ENCODE results near the gene GREM2. TPM values are rescaled to one million over a fixed set of nuclear protein-coding genes. Genes with fewer than 3 reads are reported as not detected.

Gene GREM2
- total RNA-seq, 4 donors from 2014 or later, result 0.22 to 1.2 (median 0.35) TPM

DNA sequence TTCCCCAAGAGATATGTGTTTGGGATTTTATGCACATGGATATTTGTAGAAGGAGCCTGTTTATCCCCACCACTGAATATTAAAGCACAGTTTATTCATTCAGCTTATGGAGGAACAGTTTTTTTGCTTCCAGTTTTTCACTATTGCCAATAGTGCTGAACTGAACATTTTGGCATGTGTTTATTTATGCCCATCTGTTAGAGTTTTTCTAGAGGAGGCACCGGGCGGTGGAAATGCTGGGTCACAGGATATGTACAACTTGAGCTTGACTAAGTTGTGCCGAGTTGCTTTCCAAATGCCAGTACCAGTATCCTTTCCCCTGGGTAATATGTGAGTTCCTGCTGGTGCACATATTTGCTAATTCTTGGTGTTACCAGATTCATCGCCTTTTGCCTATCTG lies 111.3 kb downstream of the GREM2 start:
- TF ChIP-seq, protein P1, sequence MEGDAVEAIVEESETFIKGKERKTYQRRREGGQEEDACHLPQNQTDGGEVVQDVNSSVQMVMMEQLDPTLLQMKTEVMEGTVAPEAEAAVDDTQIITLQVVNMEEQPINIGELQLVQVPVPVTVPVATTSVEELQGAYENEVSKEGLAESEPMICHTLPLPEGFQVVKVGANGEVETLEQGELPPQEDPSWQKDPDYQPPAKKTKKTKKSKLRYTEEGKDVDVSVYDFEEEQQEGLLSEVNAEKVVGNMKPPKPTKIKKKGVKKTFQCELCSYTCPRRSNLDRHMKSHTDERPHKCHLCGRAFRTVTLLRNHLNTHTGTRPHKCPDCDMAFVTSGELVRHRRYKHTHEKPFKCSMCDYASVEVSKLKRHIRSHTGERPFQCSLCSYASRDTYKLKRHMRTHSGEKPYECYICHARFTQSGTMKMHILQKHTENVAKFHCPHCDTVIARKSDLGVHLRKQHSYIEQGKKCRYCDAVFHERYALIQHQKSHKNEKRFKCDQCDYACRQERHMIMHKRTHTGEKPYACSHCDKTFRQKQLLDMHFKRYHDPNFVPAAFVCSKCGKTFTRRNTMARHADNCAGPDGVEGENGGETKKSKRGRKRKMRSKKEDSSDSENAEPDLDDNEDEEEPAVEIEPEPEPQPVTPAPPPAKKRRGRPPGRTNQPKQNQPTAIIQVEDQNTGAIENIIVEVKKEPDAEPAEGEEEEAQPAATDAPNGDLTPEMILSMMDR (IDR thresholded peaks at IDR 0.05), result no peak
- Histone ChIP-seq H3K9me3 (no peaks in the 10 kb centered on the region), H3K27ac (no peak overlapping the region), H3K4me1 (no peaks in the 10 kb centered on the region), H3K4me3 (replicated peaks in 1 of 3) (no peak overlapping the region), H3K36me3 (no peaks in the 10 kb centered on the region), H3K27me3 (no peaks in the 10 kb centered on the region)
- 87 to 91% methylated on average over 4 of the region's 4 CpGs for WGBS, 2 donors
- DNase-seq, result no peak
- intact Hi-C loops (cut with DNase I), result no loop called here

DNA sequence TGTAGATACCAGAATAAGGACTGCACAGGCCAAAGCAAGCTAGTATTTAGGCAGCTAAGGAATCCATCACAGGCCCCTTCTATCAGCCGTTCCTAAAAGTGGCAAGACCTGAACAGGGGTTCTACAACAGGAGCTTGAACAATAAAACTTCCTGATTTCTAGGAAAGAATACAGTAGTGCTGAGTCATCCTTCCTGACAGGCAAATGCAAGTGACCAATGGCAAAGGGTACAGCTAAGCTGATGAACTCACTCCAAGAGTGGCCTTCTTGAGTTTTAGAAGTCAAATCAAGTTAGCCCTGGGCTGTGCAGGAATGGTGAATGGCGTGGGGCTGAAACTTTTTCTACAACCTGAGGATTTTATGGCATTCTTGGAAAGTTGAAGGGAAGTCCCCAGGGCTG lies 112.9 kb downstream of the GREM2 start:
- intact Hi-C loops (cut with DNase I), result no loop called here
- no peaks in the 10 kb centered on the region for H3K4me1 ChIP-seq
- H3K36me3 ChIP-seq, result no peaks in the 10 kb centered on the region
- 55 to 75% methylated on average over 2 of the region's 2 CpGs for WGBS, 2 donors
- TF ChIP-seq POLR2A (IDR thresholded peaks at IDR 0.05), result no peak
- H3K27me3 ChIP-seq, result no peaks in the 10 kb centered on the region
- no peaks in the 10 kb centered on the region for H3K9me3 ChIP-seq
- DNase-seq, result no peak
- H3K4me3 ChIP-seq (replicated peaks in 1 of 3), result no peak overlapping the region
- no peak overlapping the region for H3K27ac ChIP-seq

DNA sequence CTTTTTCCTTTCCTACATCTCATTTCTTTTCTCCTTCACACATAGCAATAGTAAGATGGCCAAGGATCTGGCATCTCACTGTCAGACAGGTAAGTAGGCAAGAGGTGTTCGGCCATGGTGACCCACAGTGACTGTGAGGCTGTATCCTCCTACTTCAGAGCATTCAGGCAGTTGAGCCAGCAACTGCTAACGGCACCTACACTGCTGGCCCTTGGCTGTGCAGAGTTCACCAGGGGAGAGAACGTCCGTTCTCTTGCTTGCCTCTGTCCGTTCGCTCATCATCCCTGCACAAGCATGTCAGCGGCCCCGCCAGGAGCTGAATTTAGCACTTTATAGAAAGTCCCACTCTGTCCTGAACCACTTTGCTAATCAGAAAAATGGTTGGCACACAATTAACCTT lies 113.6 kb downstream of the GREM2 start:
- Histone ChIP-seq H3K27ac (no peak overlapping the region), H3K27me3 (no peaks in the 10 kb centered on the region), H3K4me1 (no peaks in the 10 kb centered on the region), H3K4me3 (replicated peaks in 1 of 3) (no peak overlapping the region), H3K36me3 (no peaks in the 10 kb centered on the region), H3K9me3 (no peaks in the 10 kb centered on the region)
- no peak for DNase-seq
- TF ChIP-seq POLR2A (IDR thresholded peaks at IDR 0.05), result no peak
- TF ChIP-seq, protein P1 (IDR thresholded peaks at IDR 0.05), result no peak
- WGBS, 2 donors, result 88 to 92% methylated on average over 8 of the region's 8 CpGs
- intact Hi-C loops (cut with DNase I), result no loop called here

DNA sequence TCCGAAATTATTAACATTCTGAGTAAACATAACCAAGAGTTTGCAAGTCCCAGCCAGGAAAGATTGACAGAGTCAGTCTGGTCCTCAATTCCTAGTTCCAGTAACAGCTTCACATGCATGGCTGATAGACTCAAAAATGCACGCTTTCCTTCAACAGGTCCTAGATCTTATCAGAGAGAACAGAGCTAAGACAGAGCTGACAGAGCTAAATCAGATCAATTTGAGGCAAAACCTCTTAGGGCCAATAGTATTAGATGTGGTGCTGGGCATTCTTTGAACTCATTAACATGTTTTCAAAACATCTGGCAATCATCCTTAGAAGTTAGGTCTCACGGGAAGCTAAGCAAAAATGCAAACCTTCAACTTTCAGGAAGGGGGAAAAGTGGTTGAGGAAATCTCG lies 114.0 kb downstream of the GREM2 start:
- H3K9me3 ChIP-seq, result no peaks in the 10 kb centered on the region
- WGBS, 2 donors, result 76 to 77% methylated on average over 4 of the region's 4 CpGs
- no peaks in the 10 kb centered on the region for H3K27me3 ChIP-seq
- H3K4me3 ChIP-seq (replicated peaks in 1 of 3), result no peak overlapping the region
- DNase-seq, result no peak
- no peaks in the 10 kb centered on the region for H3K4me1 ChIP-seq
- TF ChIP-seq, protein P1 (IDR thresholded peaks at IDR 0.05), result no peak
- no peak for TF ChIP-seq POLR2A (IDR thresholded peaks at IDR 0.05)
- intact Hi-C loops (cut with DNase I), result no loop called here
- H3K27ac ChIP-seq, result no peak overlapping the region
- H3K36me3 ChIP-seq, result no peaks in the 10 kb centered on the region

DNA sequence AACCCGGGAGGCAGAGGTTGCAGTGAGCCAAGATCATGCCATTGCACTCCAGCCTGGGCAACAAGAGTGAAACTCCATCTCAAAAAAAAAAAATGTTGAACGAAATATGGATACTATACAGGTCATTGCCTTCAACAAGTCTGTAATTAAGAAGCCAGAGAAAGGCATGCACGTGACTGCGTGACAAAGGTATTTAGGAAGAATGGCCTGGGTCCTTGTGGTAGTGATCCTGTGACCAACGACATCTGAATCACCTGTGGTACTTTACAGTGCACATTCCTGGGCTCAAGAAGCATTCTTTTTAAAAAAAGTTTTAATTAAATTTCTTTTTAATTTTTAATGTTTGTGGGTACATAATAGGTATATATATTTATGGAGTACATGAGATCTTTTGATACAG lies 115.0 kb downstream of the GREM2 start:
- Histone ChIP-seq H3K27ac (no peak overlapping the region), H3K27me3 (no peaks in the 10 kb centered on the region), H3K9me3 (no peaks in the 10 kb centered on the region), H3K4me1 (no peaks in the 10 kb centered on the region), H3K4me3 (replicated peaks in 1 of 3) (no peak overlapping the region), H3K36me3 (no peaks in the 10 kb centered on the region)
- TF ChIP-seq, protein P1 (IDR thresholded peaks at IDR 0.05), result no peak
- no peak for TF ChIP-seq POLR2A (IDR thresholded peaks at IDR 0.05)
- no peak for DNase-seq
- 84 to 91% methylated on average over 5 of the region's 5 CpGs for WGBS, 2 donors
- intact Hi-C loops (cut with DNase I), result no loop called here

DNA sequence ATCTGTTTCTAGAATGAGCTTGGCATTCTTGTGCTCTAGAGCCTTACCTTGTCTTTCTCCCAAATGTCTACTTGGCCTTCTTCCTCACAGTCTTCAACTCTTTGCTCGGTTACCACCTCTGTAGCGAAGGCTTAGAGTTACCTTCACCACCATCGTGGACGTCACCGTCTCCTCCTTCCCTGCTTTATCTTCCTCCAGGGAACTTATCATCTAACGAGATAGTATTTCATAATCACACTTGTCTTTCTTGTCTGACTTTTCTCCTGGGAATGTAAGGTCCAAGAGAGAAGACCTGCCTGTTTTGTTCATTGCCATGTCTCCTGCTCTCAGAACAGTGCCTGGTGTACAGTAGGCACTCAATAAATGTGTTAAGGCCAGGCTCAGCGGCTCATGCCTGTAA lies 115.6 kb downstream of the GREM2 start:
- H3K27ac ChIP-seq, result no peak overlapping the region
- intact Hi-C loops (cut with DNase I), result no loop called here
- no peak for DNase-seq

More for the DNA sequence above, 115.6 kb downstream of the GREM2 start:
- H3K27me3 ChIP-seq, result no peaks in the 10 kb centered on the region
- no peak for TF ChIP-seq POLR2A (IDR thresholded peaks at IDR 0.05)
- TF ChIP-seq, protein P1 (IDR thresholded peaks at IDR 0.05), result no peak
- no peaks in the 10 kb centered on the region for H3K9me3 ChIP-seq
- WGBS, 2 donors, result 91 to 95% methylated on average over 7 of the region's 7 CpGs
- no peak overlapping the region for H3K4me3 ChIP-seq (replicated peaks in 1 of 3)
- no peaks in the 10 kb centered on the region for H3K4me1 ChIP-seq
- no peaks in the 10 kb centered on the region for H3K36me3 ChIP-seq
